SK-N-SH (cell line): ENCODE measurements around the gene NAV2.

Experiments used
- JUND ChIP-seq: IDR thresholded peaks from 2 replicates; pipeline ENCODE4 v1.4.0; 2012
- MXI1 ChIP-seq: IDR thresholded peaks from 2 replicates; pipeline ENCODE4 v1.6.1; 2012; ENCODE audit warnings: mild to moderate bottlenecking, low read depth, low read length, improper control_type of control experiment
- POLR2AphosphoS5 ChIP-seq: IDR thresholded peaks from 2 replicates; pipeline ENCODE4 v1.6.1; 2012; ENCODE audit warnings: low read depth, low read length
- SMC3 ChIP-seq: IDR thresholded peaks from 2 replicates; pipeline ENCODE4 v1.6.1; 2012; ENCODE audit warnings: low read depth, low read length, improper control_type of control experiment
- USF2 ChIP-seq: fragments of 150-350 bp; IDR thresholded peaks from 2 replicates; pipeline ENCODE4 v1.6.1; 2017; ENCODE audit warnings: antibody characterized with exemption, low read length, low read depth, borderline replicate concordance
- TF ChIP-seq, protein P1 (sequence below): fragments of 200-600 bp; sonication (generic); IDR thresholded peaks from 2 replicates; pipeline ENCODE4 v1.6.1; 2017; ENCODE audit warnings: antibody characterized with exemption, mild to moderate bottlenecking, moderate library complexity

DNA sequence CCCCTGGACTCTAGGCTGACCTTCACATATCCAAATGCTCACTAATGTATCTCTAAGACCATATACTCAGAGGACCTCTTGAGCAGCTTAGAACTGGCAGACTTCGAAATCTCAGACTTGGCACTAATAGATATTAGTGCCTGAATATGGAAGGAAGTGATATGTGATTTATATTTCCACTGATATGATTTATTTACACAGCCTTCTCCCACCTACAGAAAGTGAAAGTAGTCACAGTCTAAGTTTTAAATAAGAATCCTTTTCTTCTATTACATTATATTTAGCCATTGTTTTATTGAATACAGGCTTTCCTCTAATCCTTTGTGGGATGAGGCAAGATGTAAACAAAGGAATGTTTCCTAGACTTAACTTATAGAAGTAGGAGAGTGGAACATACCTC lies 6.7 kb upstream of the NAV2 start:
- TF ChIP-seq, protein P1, sequence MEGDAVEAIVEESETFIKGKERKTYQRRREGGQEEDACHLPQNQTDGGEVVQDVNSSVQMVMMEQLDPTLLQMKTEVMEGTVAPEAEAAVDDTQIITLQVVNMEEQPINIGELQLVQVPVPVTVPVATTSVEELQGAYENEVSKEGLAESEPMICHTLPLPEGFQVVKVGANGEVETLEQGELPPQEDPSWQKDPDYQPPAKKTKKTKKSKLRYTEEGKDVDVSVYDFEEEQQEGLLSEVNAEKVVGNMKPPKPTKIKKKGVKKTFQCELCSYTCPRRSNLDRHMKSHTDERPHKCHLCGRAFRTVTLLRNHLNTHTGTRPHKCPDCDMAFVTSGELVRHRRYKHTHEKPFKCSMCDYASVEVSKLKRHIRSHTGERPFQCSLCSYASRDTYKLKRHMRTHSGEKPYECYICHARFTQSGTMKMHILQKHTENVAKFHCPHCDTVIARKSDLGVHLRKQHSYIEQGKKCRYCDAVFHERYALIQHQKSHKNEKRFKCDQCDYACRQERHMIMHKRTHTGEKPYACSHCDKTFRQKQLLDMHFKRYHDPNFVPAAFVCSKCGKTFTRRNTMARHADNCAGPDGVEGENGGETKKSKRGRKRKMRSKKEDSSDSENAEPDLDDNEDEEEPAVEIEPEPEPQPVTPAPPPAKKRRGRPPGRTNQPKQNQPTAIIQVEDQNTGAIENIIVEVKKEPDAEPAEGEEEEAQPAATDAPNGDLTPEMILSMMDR = no peak
- no peak for TF ChIP-seq JUND
- no peak for TF ChIP-seq SMC3
- TF ChIP-seq MXI1 = no peak
- TF ChIP-seq USF2 = no peak
- TF ChIP-seq POLR2AphosphoS5 = no peak
